Ovary (tissue), 3 donors: Measurements from ENCODE around the gene TUBGCP4.

Experiments
- EP300 ChIP-seq: sonication (generic); formaldehyde crosslinking; IDR thresholded peaks from one replicate; pipeline ENCODE4 v1.6.1; 2017; ENCODE audit warnings: antibody characterized with exemption
- POLR2A ChIP-seq: fragments of 450-650 bp; IDR thresholded peaks from one replicate; pipeline ENCODE4 v1.6.1; 2017; ENCODE audit warnings: antibody characterized with exemption, mild to moderate bottlenecking, moderate library complexity
- TF ChIP-seq, protein P1 (sequence below), 3 donors: fragments of 450-650 bp in 2 of 3; fragments of 200-600 bp in 1 of 3; IDR thresholded peaks; one replicate each; pipeline versions ENCODE4 v1.5.1 to v1.8.0; 2016 to 2022; ENCODE audit warnings: antibody characterized with exemption in 3 of 3, mild to moderate bottlenecking in 1 of 3
- donor health status: DM: no; HTN: no; CAD: no.

DNA sequence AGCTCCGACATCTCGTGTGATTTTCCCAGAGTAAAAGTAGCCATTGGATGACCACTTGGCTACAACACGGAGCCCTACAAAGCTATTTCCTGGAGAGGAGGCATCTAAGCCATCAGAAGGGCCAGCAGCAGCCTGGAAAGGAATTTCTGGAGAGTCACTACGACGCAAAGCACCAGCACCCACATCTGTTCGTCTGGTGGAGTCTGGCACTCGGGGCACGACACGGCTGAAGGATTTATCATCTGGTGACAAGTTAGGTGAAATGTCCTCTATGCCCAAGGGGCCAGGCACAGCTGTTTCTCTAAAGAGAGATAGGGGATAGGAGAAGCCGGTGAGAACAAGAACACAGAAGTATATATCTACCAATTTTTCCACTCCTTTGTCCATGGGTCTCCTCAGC is 49.5 kb downstream of the TUBGCP4 start:
- TF ChIP-seq, protein P1, sequence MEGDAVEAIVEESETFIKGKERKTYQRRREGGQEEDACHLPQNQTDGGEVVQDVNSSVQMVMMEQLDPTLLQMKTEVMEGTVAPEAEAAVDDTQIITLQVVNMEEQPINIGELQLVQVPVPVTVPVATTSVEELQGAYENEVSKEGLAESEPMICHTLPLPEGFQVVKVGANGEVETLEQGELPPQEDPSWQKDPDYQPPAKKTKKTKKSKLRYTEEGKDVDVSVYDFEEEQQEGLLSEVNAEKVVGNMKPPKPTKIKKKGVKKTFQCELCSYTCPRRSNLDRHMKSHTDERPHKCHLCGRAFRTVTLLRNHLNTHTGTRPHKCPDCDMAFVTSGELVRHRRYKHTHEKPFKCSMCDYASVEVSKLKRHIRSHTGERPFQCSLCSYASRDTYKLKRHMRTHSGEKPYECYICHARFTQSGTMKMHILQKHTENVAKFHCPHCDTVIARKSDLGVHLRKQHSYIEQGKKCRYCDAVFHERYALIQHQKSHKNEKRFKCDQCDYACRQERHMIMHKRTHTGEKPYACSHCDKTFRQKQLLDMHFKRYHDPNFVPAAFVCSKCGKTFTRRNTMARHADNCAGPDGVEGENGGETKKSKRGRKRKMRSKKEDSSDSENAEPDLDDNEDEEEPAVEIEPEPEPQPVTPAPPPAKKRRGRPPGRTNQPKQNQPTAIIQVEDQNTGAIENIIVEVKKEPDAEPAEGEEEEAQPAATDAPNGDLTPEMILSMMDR (IDR thresholded peaks at IDR 0.05) = no peak
- TF ChIP-seq POLR2A (no peak), EP300 (no peak)
